ENCODE results near the gene DCUN1D1.

DNA sequence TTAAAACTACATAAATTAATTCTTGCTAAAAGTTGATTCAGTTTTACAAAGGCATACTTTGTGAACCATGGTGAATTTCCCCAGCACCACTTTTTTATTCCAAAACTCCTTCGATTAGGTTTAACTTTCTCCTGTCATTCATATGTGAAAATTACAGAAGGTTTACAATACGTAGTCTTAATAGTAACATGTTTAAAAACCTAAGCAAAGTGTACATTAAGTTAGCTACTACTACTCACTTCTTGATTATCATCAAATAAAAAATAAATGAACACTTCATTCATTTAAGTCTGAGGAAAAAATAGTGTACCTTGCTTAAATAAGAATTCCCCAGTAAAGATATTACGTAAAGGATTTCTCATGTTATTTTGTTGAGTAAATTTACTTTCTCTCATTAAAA lies 38.6 kb downstream of the DCUN1D1 start:
- TF ChIP-seq, protein P1, sequence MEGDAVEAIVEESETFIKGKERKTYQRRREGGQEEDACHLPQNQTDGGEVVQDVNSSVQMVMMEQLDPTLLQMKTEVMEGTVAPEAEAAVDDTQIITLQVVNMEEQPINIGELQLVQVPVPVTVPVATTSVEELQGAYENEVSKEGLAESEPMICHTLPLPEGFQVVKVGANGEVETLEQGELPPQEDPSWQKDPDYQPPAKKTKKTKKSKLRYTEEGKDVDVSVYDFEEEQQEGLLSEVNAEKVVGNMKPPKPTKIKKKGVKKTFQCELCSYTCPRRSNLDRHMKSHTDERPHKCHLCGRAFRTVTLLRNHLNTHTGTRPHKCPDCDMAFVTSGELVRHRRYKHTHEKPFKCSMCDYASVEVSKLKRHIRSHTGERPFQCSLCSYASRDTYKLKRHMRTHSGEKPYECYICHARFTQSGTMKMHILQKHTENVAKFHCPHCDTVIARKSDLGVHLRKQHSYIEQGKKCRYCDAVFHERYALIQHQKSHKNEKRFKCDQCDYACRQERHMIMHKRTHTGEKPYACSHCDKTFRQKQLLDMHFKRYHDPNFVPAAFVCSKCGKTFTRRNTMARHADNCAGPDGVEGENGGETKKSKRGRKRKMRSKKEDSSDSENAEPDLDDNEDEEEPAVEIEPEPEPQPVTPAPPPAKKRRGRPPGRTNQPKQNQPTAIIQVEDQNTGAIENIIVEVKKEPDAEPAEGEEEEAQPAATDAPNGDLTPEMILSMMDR (IDR thresholded peaks at IDR 0.05): no peak
- TF ChIP-seq POLR2A (IDR thresholded peaks at IDR 0.05): no peak

Measured in lower leg skin (tissue), 3 donors.